GM12878 (cell line): ENCODE data around the gene ZBTB48. TPM values are rescaled to one million over a fixed set of nuclear protein-coding genes. Genes with fewer than 3 reads are reported as not detected.

Experiments
- ATAC-seq: fragments of 200-7000 bp; cut with Tn5 transposase; 3 replicates; pipeline ENCODE4 v1.9.1; 2020; ENCODE audit warnings: mild to moderate bottlenecking, moderate library complexity
- BruUV-seq: library from RNA; stranded (reverse); fragments of 400-500 nt; replicated peaks from 2 replicates; lab custom pipeline; 2021; lab: Mats Ljungman, UMichigan
- CTCF ChIA-PET: fragments of 300-600 bp; sonication (Branson Sonifier 250); formaldehyde crosslinking; extraction: SDS; loops from one replicate; lab custom pipeline; 2021; ENCODE audit warnings: inconsistent platforms; lab: Yijun Ruan, JAX
- POLR2A ChIA-PET: fragments of 350-600 bp; formaldehyde crosslinking; extraction: SDS; loops from one replicate; lab custom pipeline; 2021; ENCODE audit warnings: inconsistent platforms; lab: Charles Lee
- RAD21 ChIA-PET: fragments of 300-600 bp; sonication (Branson Sonifier 250); formaldehyde crosslinking; loops from one replicate; lab custom pipeline; 2023; ENCODE audit warnings: antibody characterized with exemption; ENCODE audit not compliant: unreplicated experiment; lab: Charles Lee
- SMC1A ChIA-PET: fragments of 300-600 bp; sonication (Branson Sonifier 250); formaldehyde crosslinking; loops from one replicate; lab custom pipeline; 2023; ENCODE audit not compliant: unreplicated experiment, uncharacterized antibody; lab: Charles Lee
- DNase-seq: peaks from one replicate; pipeline ENCODE4 v3.0.0-alpha.2; 2011; ENCODE audit warnings: low read depth, low spot score
- FAIRE-seq: peaks from 3 replicates; lab custom pipeline; 2011; peaks lifted over from hg19 to GRCh38; lab: Jason Lieb, UNC
- H2AFZ ChIP-seq: 2 replicates; pipeline ENCODE4 v1.6.0; 2011; ENCODE audit warnings: low read depth, low read length, control low read depth; ENCODE audit not compliant: control insufficient read depth
- H3K27ac ChIP-seq: 2 replicates; pipeline ENCODE4 v1.5.1; 2011; ENCODE audit warnings: control low read depth; ENCODE audit not compliant: control insufficient read depth, insufficient read depth
- H3K27me3 ChIP-seq, 2 experiments: replicated peaks in 1 of 2; 2 replicates each; pipeline versions ENCODE4 v1.6.0 to v1.6.1; 2011; ENCODE audit warnings: low read length in 1 of 2; ENCODE audit not compliant: control insufficient read depth in 2 of 2, insufficient read depth in 2 of 2
- H3K36me3 ChIP-seq, 2 experiments: 2 replicates each; pipeline ENCODE4 v1.5.1; 2011; ENCODE audit warnings: low read length in 1 of 2; ENCODE audit not compliant: control insufficient read depth in 2 of 2, insufficient read depth in 2 of 2
- H3K4me1 ChIP-seq: 2 replicates; pipeline ENCODE4 v1.6.1; 2011; ENCODE audit warnings: mild to moderate bottlenecking, low read length, moderate library complexity, mixed read lengths; ENCODE audit not compliant: control insufficient read depth, insufficient read depth
- H3K4me2 ChIP-seq: 2 replicates; pipeline ENCODE4 v1.6.0; 2011; ENCODE audit warnings: control low read depth; ENCODE audit not compliant: control insufficient read depth, insufficient read depth
- H3K4me3 ChIP-seq: fragments of 200-600 bp; sonication (generic); 2 replicates; pipeline ENCODE4 v1.5.1; 2016
- H3K79me2 ChIP-seq: 2 replicates; pipeline ENCODE4 v1.6.0; 2011; ENCODE audit warnings: low read length; ENCODE audit not compliant: control insufficient read depth, insufficient read depth
- H3K9ac ChIP-seq: 2 replicates; pipeline ENCODE4 v1.8.0; 2011; ENCODE audit warnings: low read length, control low read depth, mixed read lengths; ENCODE audit not compliant: control insufficient read depth, insufficient read depth
- H3K9me3 ChIP-seq: replicated peaks from 3 replicates; pipeline ENCODE4 v1.5.1; 2011; ENCODE audit warnings: mild to moderate bottlenecking, low read length; ENCODE audit not compliant: control insufficient read depth, insufficient read depth
- H4K20me1 ChIP-seq: 2 replicates; pipeline ENCODE4 v1.6.0; 2011; ENCODE audit not compliant: control insufficient read depth, insufficient read depth
- BHLHE40 ChIP-seq, 2 experiments: fragments of 450-650 bp in 1 of 2; IDR thresholded peaks; 2 replicates each; pipeline ENCODE4 v1.6.1; 2011 to 2017; ENCODE audit warnings: low read depth in 2 of 2, borderline replicate concordance in 1 of 2, improper control_type of control experiment in 1 of 2, low read length in 1 of 2, mild to moderate bottlenecking in 1 of 2
- BRCA1 ChIP-seq: IDR thresholded peaks from 2 replicates; pipeline ENCODE4 v1.6.1; 2011; ENCODE audit warnings: low read depth, low read length, improper control_type of control experiment
- FOXM1 ChIP-seq: IDR thresholded peaks from 2 replicates; pipeline ENCODE4 v1.6.1; 2012; ENCODE audit warnings: low read depth, mild to moderate bottlenecking, inconsistent platforms, low read length, moderate library complexity
- NFYB ChIP-seq: IDR thresholded peaks from 2 replicates; pipeline ENCODE4 v1.6.1; 2011; ENCODE audit warnings: low read depth, mild to moderate bottlenecking, low read length, improper control_type of control experiment, moderate library complexity; ENCODE audit not compliant: insufficient read depth
- NR2C1 ChIP-seq: fragments of 450-650 bp; IDR thresholded peaks from 2 replicates; pipeline ENCODE4 v1.6.1; 2017; ENCODE audit warnings: antibody characterized with exemption, mild to moderate bottlenecking, moderate library complexity
- NR2F1 ChIP-seq: fragments of 450-650 bp; conservative IDR thresholded peaks from 2 replicates; pipeline ENCODE4 v1.6.1; 2017; ENCODE audit warnings: mild to moderate bottlenecking
- PKNOX1 ChIP-seq: fragments of 450-650 bp; IDR thresholded peaks from 2 replicates; pipeline ENCODE4 v1.6.1; 2016; ENCODE audit warnings: mild to moderate bottlenecking
- POU2F2 ChIP-seq: IDR thresholded peaks from 3 replicates; pipeline ENCODE4 v1.6.1; 2011; ENCODE audit warnings: low read depth, mild to moderate bottlenecking, low read length, borderline replicate concordance
- PRDM15 ChIP-seq: fragments of 450-650 bp; formaldehyde crosslinking; IDR thresholded peaks from 2 replicates; pipeline ENCODE4 v1.4.0; 2020; ENCODE audit warnings: mild to moderate bottlenecking, moderate library complexity
- RAD51 ChIP-seq: fragments of 450-650 bp; IDR thresholded peaks from 2 replicates; pipeline ENCODE4 v1.6.1; 2016; ENCODE audit warnings: moderate library complexity, mild to moderate bottlenecking, inconsistent platforms
- SMC3 ChIP-seq: IDR thresholded peaks from 2 replicates; pipeline ENCODE4 v1.6.1; 2011; ENCODE audit warnings: low read length, improper control_type of control experiment, borderline replicate concordance
- TARDBP ChIP-seq: IDR thresholded peaks from 2 replicates; pipeline ENCODE4 v1.6.1; 2016; ENCODE audit warnings: borderline replicate concordance
- WRNIP1 ChIP-seq: IDR thresholded peaks from 2 replicates; pipeline ENCODE4 v1.6.1; 2011; ENCODE audit warnings: low read depth, low read length, improper control_type of control experiment, borderline replicate concordance
- ZBTB40 ChIP-seq: fragments of 450-650 bp; IDR thresholded peaks from 2 replicates; pipeline ENCODE4 v1.6.1; 2016; ENCODE audit warnings: mild to moderate bottlenecking, moderate library complexity, borderline replicate concordance
- WGBS: methylation state at CpG from one replicate; pipeline ENCODE4 v1.1.6; 2016; ENCODE audit warnings: low lambda C conversion rate; ENCODE audit not compliant: insufficient replicate concordance, insufficient coverage; ENCODE audit errors: missing lambda C conversion rate; 5-methylcytosine and 5-hydroxymethylcytosine counted together
- in situ Hi-C: fragments of 300-500 bp; cut with MboI; formaldehyde crosslinking; loops from 9 replicates; pipeline ENCODE4 v1.14.3; 2018; ENCODE audit warnings: mixed read lengths
- intact Hi-C: fragments of 100-400 bp; cut with micrococcal nuclease; formaldehyde crosslinking; loops from one replicate; pipeline ENCODE4 v1.14.2; 2022; ENCODE audit not compliant: unreplicated experiment
- polyA plus RNA-seq, 11 experiments: library from polyadenylated mRNA; depleted of rRNA in 4 of 11; unstranded in 6 of 11; stranded (reverse) in 5 of 11; fragments of >200 nt; fragmentation: Nextera tagmentation in 4 of 11; fragmentation: Illumina TruSeq in 1 of 11; extraction: Ambion mirVana in 4 of 11; extraction: Trizol in 1 of 11; gene quantifications; 1 replicate in 1 of 11; 2 replicates in 10 of 11; pipeline versions ENCODE4 v1.2.1 to v1.2.3, GENCODE V29; 2011 to 2016; ENCODE audit warnings: inconsistent platforms in 2 of 11, missing spikeins in 2 of 11, low read depth in 1 of 11
- total RNA-seq, 4 experiments: library from RNA; depleted of rRNA in 3 of 4; stranded (reverse); fragments of >200 nt in 3 of 4; fragmentation: Illumina TruSeq in 1 of 4; extraction: Trizol in 1 of 4; gene quantifications; 2 replicates each; pipeline versions ENCODE4 v1.2.1 to v1.2.3, GENCODE V29; 2013 to 2021

The ZBTB48 gene
- total and polyA plus RNA-seq, 10 of the 15 experiments (the other 5 are each of a cell fraction or from before 2014, with no cell fraction given) = 1.00 to 25.3 (median 16.7) TPM

- Histone ChIP-seq H3K9ac (no peak overlapping the region), H3K4me1 (peaks cover 10% of the 10 kb centered on the region), H3K9me3 (no peaks in the 10 kb centered on the region), H3K36me3 (peaks cover 4 to 6% of the 10 kb centered on the region in 2 experiments; a peak in 3 of 4 replicates), H3K27ac (no peak overlapping the region), H4K20me1 (no peaks in the 10 kb centered on the region), H3K27me3 (no peaks in the 10 kb centered on the region), H2AFZ (no peak overlapping the region), H3K4me2 (no peak overlapping the region), H3K79me2 (peaks cover 21% of the 10 kb centered on the region), H3K4me3 (no peak overlapping the region)
- ATAC-seq (no peak), FAIRE-seq (no peak), DNase-seq (no peak)
- POLR2A ChIA-PET = no interaction called here
- intact Hi-C loops = no loop called here
- no TSS peak for BruUV-seq
- in situ Hi-C loops = no loop called here
- 83% methylated on average over 21 of the region's 21 CpGs for WGBS
- SMC1A ChIA-PET = no interaction called here
- CTCF ChIA-PET = interaction anchor here (1.2 kb wide), 1 partner anchor 16 kb away, joined by 3 read pairs; no protein-coding TSS in a partner anchor
- RAD21 ChIA-PET = no interaction called here
- TF ChIP-seq PKNOX1 = no peak
- TF ChIP-seq NR2F1 = no peak
- no peak for TF ChIP-seq SMC3
- TF ChIP-seq NR2C1 = no peak
- no peak for TF ChIP-seq TARDBP
- TF ChIP-seq ZBTB40 = no peak
- no peak for TF ChIP-seq POU2F2
- TF ChIP-seq BRCA1 = no peak
- no peak for TF ChIP-seq RAD51
- TF ChIP-seq FOXM1 = no peak
- TF ChIP-seq NFYB = no peak
- no peak for TF ChIP-seq PRDM15
- no peak for TF ChIP-seq WRNIP1
- no peak for TF ChIP-seq BHLHE40 (IDR thresholded peaks at IDR 0.05; ENCODE audit: borderline replicate concordance in 1 of 2, low read depth in 2 of 2, low read length in 1 of 2)
Measured at GRCh38 chr1:6584126-6585080, 4.6 kb downstream of the ZBTB48 start.
